Vagina (tissue), 2 donors: ENCODE results near the gene GREM1.

Source experiments
- CTCF ChIP-seq, 3 experiments: fragments of 450-650 bp in 2 of 3; fragments of 200-600 bp in 1 of 3; sonication (generic) in 1 of 3; IDR thresholded peaks; one replicate each; pipeline ENCODE4 v1.5.1; 2017 to 2019; ENCODE audit warnings: antibody characterized with exemption in 3 of 3, mild to moderate bottlenecking in 2 of 3, moderate library complexity in 2 of 3
- POLR2A ChIP-seq, 2 donors: fragments of 450-650 bp; IDR thresholded peaks; one replicate each; pipeline ENCODE4 v1.6.1; 2017; ENCODE audit warnings: antibody characterized with exemption in 2 of 2, mild to moderate bottlenecking in 2 of 2, moderate library complexity in 2 of 2

DNA sequence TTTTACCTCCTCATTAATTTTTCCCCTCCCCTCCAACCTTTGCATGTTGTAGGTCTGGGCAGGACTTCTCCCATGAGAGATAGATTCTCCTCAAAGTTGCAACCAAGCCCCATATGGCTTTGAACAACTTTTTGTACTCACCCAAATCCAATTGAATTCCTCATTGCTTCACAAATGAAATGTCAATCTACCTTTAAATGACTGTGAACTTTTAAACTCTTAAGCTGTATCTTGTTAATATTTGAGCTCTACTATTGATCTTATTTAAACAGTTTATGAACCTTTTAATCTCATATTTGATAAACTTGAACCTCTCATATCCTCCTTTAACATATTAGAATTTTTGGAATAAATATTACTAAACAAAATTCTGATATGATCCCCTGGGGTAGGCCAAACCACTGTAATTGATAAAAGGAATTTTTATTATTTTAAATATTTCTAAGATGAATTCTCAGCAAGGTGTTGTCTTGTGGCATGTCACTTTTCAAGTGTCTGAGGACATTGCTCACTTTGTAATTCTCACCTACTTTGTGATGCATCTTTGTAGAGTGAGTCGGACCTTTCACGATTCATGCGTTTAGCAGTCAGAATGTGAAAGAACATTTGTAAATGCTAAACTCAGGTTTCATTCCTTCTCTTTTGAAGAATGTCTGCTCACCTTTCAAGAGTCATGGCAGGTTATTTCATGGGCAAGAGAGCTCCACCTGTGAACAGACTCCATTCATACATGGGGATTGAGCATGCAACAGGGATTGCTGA lies 23.4 kb upstream of the GREM1 start:
- no peak for TF ChIP-seq CTCF (IDR thresholded peaks at IDR 0.05)
- TF ChIP-seq POLR2A (IDR thresholded peaks at IDR 0.05): no peak
